Occipital lobe (tissue), 2 donors: Measurements from ENCODE around the gene STAT4. TPM values are rescaled to one million over a fixed set of nuclear protein-coding genes. Genes with fewer than 3 reads are reported as not detected.

Source experiments
- DNase-seq: peaks from one replicate; lab custom pipeline; 2025; lab: John Stamatoyannopoulos, UW
- total RNA-seq: library from RNA; depleted of rRNA; stranded (reverse); fragments of >200 nt; gene quantifications from one replicate; pipeline ENCODE4 v1.2.3, GENCODE V29; 2014

Gene STAT4
- total RNA-seq, 1 donor from 2014 or later: 1.2 TPM

DNA sequence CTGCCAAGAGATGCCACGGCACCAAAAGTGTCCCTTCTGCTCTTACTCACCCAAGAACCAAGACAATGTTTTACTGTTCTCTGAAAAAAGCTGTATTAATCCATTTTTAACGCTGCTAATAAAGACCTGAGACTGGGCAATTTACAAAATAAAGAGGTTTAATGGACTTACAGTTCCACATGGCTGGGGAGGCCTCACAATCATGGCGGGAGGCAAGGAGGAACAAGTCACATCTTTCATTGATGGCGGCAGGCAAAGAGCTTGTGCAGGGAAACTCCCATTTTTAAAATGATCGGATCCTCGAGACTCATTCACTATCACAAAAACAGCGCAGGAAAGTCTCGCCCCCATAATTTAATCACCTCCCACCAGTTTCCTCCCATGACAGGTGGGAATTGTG lies 135.0 kb downstream of the STAT4 start:
- no peak for DNase-seq

DNA sequence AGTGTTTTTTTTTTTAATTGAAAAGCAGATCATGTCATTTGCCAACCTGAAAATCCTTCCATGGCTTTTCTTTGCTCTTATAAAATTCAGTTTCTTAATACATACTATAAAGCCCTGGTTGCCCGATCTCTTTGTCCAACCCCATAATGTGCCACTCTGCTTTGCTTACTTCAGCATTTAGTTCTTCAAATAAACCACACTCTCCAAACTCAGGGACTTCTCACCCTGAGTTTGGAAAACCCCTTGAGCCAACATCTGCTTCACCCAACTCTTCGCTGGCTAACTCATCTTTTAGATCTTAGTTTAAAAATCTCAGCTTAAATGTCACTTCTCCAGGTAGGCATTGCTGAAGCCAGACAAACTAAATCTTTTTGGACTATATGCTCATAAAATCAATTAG lies 135.6 kb downstream of the STAT4 start:
- DNase-seq: no peak

DNA sequence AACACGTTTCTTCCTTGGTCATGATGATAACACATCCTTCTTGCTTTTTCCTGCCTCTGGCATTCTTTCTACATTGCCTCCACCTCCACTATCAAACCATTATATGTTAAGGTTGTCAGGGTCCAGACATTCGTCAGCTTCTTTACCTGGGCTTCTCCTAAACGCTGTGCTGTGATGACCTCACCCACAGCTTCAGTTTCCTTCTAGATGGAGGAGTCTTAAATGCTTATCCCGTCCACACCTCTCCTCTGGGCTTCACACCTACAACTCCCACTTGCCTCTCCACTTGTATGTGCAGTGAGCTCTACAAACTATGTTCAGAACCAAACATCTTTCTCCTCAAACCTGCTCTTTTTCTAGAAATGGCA lies 136.2 kb downstream of the STAT4 start:
- DNase-seq: no peak

DNA sequence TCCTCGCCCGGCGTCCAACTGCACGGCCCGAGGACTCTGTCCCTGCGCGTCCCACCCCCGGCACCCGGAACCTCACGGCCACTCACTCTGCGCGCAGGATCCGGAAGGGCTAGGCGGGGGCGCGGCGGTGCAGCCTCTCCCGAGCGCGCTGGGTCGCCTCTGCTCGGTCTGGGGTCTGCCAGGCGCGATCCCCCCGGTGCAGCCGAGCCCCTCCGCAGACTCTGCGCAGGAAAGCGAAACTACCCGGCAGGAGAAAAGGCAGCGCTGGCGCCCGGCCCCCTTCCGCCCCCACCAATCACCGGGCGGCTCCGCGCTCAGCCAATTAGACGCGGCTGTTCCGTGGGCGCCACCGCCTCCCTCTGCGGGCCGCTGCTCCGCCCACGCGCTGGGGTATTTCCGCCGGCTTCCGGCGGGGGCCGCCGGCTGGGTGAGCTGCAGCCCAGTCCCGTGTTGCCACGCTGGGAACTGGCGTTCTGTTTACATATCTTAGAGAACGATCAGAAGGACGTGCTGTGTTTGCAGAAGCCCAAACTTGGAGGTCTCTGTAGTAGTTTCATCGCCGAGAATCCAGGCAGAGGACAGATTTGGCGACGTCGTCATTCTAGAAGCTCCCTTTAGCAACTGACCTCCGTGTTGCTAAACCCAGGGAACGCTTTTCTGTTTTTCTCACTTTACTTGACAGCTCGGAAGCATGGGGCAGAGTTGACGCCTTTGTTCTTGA lies 136.7 kb downstream of the STAT4 start, which contains the start of gene STAT1:
Gene STAT1 (minus strand): TSS at position 240 of the 721 bp plus-strand sequence. CDS start 4,168 bp downstream, outside the sequence.
- peak; percentile 92 for DNase-seq

DNA sequence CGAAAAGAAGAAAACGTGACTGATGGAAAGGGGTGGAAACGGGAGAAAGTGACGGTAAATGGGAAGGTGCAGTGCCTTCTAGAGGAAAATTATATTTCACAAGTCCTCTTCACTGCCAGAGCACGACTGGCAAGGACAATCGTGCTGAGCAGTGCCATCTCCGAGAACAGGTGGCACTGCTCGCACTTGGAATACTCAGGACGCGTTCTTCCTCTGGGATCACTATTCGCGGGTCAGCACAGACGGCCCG lies 137.2 kb downstream of the STAT4 start:
- DNase-seq: no peak

DNA sequence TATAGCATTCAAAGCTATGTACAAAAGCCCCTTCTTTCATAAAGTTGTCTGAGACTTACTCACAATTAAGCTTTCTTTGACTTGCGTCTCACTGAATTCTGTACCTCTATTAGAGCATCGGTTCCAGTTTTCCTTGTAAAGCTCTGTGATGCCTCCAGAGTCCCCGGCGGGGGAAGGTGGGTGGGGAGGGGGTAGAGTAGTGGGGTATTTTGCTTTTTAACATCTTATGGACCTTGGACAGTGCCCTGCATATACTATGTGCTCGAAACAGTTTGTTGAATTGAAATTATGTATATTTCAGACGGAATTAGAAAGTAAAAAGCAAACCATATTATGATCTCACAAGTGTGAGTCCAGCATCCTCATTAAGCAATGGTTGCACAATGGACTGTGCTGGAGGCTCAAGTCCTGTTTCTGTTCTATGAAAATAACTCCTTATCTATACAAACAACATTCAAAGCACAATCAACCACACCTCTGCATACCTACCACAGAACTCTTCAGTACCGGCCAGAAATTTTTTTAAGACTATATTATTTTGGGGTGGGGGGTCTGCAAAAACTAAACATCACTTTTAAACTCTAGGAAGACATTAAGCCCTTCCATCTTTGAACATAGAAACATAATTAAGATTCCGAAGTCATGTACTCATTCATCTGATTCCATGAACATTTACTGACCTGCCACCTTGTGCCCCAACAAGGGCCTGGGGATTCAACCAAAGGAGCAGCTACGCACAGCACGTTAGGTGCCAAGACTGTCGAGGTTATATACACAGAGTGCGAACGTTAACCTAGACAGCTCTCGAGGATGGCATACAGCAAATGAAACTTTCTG lies 137.7 kb downstream of the STAT4 start:
- no peak for DNase-seq

DNA sequence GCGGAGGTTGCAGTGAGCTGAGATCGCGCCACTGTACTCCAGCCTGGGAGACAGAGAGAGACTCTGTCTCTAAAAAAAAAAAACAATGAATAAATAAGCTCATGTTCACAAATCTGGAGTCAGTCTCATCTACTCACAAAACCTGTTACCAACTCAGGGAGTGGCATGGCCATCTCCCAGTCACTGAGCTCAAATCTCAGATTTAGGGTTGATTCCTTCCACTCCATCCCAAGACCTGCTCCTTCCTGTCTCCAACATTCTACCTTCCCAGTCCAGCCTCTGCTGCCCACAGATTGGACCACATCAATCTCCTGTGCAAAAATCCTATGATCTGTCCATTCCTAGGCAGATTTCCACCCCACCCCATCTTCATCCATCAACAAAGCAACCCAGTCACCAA lies 138.4 kb downstream of the STAT4 start:
- no peak for DNase-seq

DNA sequence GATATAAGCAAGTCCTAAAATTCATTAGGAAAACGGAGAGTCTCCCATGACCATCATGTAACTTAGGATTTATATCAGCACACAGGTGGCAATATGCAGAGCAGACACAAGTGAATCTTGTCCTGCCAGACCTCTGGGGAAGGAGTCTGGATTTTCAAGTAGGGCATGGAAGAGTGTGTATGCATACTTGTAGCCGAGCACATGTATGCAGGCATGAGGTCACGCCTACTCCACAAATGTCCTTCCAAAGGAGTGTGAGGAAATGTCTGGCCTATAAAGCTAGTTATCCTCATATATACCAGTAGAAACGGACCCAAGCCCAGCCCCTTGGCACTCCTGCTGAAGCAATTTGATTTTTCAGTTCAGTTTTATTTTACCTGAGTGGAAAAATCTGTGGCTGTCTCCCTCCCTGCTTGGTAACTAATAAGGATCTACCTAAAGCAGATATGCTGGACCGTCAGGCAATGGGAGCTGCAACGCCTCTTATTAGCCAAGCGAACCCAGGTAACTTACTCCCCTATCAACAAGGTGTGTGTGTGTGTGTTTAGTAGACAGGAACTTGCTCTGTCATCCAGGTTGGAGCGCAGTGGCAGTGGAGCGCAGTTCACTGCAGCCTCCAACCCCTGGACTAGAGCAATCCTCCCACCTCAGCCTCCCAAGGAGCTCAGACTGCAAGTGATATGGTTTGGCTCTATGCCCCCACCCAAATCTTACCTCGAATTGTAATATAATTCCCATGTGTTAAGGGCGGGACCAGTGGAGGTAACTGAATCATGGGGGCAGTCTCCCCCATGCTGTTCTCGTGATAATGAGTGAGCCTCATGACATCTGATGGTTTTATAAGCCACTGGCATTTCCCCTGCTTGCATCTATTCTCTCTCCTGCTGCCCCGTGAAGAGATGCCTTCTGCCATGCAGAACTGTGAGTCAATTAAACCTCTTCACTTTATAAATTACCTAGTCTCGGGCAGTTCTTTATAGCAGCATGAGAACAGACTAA lies 139.6 kb downstream of the STAT4 start:
- no peak for DNase-seq

DNA sequence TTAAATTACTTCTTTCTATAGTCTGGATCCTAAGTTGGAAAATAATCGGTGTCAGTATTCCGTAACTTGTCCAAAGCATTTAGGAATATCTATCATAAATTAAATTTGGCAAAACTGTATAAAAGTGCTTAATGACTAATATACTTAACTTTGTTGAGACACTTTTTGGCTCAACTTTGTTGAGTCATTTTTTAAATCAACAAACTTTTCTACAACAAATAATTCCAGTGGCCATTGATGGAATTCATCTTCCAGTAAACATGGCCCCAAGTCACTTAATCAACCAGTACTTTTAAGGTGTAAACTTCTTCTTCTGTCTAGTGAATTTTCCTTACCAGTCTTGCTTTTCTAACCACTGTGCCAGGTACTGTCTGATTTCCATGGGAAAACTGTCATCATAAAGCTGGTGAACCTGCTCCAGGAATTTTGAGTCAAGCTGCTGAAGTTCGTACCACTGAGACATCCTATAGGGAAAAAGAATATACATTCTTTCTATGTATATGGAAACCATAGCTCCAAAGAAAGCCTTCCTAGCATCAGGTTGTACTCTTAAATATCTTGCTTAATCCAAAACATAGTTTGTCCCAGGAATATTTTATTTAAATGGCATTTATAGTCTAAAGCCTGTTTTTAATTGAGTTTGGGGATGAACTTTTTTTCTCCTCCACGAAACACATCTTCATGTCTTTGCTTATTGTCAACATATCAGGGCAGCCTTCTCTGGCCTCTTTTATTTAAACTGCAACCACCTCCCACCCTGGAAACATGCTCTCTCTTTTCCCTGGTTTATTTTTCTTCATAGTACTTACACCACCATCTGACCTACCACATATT lies 141.0 kb downstream of the STAT4 start:
- no peak for DNase-seq

DNA sequence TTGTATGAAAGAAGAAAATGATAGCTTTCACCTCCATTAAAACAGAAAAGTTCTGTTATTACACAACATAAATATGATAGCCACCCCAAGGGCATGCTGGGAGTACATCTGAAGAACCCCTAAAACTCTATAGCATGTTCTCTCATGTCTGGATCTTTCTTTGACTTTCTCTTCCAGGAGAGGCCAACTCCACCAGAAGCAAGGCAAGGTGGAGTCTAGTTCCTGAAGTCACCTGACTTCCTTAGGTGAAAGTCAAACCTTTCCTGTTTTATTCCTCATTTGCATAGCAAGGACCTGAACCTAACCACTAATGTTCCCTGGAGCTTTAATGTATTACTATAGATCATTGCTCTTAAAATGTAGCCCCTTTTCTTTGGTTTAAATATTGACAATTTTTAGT lies 142.5 kb downstream of the STAT4 start:
- no peak for DNase-seq

DNA sequence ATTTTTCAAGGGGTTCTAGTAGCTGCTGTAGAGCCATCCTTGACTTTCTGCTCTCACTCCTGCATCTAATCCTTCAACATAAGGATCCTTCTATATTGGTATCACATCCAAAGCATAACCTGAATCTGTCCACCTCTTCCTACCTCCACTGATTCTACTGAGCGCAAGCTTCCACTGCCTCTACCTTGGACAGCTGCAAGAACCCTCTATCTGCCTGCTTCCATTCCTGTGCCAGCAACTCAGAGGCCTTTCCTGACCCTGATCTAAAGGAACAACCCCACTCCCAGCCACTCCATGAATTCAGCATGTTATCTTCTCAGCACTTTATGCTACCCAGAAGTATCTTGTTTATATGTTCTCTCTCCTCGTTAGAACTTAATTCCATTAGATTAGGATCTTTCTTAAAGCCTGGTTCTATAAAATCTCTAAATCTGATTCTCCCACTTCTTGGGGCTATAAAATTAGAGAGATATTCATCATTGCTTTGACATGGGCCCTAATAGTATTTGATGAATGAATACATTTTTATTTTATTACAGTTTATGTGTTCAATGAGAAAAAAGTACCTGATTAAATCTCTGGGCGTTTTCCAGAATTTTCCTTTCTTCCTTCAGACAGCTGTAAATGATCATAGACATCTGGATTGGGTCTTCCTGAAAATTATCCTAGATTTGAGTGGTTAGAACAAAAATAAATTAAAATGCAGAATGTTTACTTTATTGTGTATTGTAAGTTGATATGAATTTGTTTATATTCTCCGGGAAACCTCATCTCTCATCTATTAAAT lies 143.6 kb downstream of the STAT4 start:
- no peak for DNase-seq

DNA sequence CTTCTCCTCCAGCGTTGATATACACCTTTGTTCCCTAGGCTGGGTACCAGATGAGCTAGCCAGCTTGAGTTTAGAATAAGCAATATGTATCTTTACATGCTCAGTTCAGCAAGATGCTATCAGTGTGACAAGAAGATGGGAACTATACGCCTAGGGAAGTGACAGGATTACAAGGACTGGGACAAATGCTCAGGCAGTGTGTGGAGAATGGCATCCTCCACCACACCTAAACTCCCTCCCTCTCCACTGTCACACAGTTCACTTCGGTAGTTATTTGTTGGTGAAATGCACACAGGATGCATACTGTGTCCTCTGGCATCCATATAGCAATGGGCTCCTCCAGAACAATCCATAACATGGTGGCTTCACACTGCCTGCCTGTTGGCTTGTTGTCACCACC lies 144.5 kb downstream of the STAT4 start:
- no peak for DNase-seq

DNA sequence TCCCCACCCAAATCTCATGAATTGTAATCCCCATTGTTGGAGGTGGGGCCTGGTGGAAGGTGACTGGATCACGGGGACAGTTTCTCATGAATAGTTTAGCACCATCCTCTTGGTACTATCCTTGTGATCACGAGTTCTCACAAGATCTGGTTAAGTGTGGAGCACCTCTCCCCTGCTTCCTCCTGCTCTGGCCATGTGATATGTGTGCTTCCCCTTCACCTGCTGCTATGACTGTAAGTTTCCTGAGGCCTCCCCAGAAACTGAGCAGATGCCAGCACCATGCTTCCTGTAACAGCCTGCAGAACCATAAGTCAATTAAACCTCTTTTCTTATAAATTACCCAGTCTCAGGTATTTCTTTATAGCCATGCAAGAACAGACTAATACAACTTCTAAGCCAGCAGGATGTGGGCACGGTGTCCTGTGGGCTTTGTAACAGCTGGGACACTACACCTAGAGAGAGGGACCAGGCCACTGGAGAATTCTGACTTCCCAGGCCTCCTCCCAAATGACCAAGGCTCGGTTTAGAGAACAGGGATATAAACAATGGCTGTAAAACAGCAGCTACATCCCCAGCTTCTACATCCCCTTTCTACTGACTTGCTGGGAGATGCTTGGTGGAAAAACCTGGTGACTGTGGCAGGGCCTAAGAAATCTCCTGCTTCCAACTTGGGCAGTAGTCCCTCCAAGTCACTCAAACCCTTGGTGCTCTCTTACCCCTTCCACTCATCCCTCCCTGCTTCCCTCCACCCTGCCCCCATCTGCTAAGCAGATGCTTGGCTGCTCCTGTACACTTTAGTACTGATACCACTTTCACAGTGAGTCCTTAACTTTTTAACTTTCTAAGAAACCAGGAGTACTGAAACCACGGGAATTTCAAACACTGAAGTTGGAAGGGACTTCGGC lies 147.1 kb downstream of the STAT4 start:
- DNase-seq: no peak

DNA sequence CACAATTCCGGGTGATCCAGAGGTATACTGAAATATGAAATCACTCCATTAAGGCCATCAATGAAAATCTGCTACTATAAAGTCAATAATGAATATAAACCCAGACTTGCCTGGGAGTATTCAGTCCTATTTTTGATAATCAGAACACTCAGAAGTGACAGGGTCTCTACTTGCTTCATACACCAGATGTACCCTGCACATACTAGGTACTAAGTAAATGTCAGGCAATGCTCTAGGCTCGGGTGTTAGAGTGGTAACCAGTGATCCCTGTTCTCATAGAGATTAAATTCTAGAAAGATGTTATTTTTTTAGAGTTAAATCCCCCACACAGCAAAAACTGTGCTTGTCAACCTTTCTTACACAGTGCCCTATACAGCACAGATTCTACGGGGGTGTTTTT lies 149.2 kb downstream of the STAT4 start:
- no peak for DNase-seq

DNA sequence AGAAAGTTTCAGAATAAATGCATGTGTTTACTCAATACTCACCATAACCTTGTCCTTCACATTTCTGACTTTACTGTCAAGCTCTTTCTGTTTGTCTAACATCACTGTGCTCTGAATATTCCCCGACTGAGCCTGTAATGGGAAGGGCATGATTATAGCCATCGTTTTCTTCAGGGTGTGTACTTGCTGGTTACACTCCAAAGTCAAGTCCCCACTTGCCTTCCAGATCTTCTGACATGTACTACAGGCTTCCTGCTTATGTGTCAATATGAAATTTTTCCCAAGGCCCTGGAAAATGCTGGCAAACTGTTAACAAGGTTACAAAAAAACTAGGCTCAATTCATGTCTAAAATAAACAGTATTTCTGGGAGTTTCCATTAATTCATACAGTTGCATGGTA lies 149.8 kb downstream of the STAT4 start:
- no peak for DNase-seq

DNA sequence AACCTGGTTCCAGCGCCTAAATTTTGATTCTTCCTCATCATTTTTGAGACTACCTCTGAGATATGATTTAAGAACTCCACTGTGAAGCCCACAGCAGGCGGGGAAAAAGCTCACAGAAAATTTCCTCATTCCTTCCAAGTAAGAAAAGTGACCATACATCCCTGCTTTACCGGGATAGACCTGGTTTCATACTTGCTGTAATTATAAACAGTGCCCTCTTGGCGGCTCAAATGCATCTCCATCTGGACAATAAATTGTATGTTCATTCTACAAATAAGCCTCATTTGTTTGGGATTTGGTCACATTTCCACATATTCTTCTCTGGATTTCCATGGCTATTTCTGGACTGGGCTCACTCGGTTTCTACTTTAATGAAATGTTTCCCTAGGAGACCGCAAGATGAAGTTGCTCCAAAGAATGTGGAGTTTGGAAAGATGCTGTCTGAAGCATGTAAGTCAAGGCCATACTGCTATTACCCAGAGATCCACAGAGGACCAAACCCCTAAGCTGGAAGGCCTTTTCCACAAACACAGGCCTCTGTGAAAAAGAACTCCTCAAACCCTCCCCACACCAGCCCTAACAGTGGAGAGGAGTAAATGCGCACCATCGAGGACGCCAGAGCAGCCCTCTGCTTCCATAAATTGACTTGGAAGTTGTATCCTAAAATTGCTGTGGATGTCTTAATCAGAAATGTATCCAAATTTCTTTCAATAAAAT lies 150.7 kb downstream of the STAT4 start:
- DNase-seq: no peak

DNA sequence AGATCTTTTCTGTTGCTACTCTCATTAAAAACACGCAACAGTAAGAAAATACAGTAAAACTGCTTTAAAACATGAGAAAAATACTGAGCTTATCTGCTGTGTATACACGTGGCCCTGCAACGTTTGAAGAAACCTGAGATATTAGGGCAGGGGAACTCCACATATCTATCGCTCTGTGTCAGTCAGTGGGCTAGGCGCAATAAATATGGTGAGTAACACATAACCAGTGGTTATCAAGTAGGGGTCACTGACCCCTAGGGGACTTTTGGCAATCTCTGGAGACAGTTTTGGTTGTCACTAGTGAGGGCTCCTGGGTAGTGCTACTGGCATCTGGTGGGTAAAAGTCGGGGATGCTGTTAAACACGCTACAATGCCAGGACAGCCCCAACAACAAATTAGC lies 151.7 kb downstream of the STAT4 start:
- DNase-seq: no peak

DNA sequence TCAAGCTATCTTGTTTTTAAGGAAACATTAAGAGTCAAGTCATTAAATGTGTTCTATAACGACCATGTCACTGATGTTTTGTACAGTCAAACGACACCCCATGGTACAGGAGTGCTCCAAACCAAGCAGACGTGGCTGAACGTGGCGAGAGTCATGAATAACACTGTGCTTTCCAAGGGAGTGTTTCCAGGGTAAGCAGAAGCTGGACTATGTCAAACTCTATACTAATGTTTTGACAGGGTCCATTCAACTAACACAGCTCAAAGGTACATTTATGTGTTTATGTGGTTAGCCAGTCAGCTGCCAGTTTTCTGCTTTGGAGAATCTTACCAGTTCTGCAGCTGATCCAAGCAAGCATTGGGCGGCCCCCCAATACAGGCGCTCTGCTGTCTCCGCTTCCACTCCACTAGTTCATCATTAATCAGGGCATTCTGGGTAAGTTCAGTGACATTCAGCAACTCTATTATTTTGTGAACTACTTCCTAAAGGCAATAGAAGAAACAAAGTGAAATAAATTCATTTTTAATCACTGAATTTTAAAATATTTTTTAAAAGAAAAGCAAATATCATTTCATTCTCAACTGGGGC lies 153.2 kb downstream of the STAT4 start:
- DNase-seq: no peak
